ENCODE measurements around the gene PHF14.

Gene PHF14

GRCh38 chr7:11212816-11213215 is 239.1 kb downstream of the PHF14 start:
- DNase-seq, result no peak

GRCh38 chr7:11213266-11213665 is 239.6 kb downstream of the PHF14 start:
- no peak for DNase-seq

GRCh38 chr7:11216276-11216675 is 242.6 kb downstream of the PHF14 start:
- DNase-seq, result no peak

GRCh38 chr7:11217848-11218565 is 244.3 kb downstream of the PHF14 start:
- no peak for DNase-seq
